ENCODE measurements around the gene ZNF892.

ZNF892 gene

GRCh38 chr2:95207111-95207961 lies at the start of gene ZNF892:
TSS of gene ZNF892 (plus strand) at chr2:95207521. CDS start at chr2:95207816, 295 bp downstream.
- peak; percentile 90 for DNase-seq

- no peak for DNase-seq
Measured at GRCh38 chr2:95158441-95158840, 48.9 kb upstream of the ZNF892 start.

- peak; percentile 76 for DNase-seq
Measured at GRCh38 chr2:95158891-95159619, 48.3 kb upstream of the ZNF892 start.

- DNase-seq, result peak; percentile 86
Measured at GRCh38 chr2:95159690-95160449, 47.5 kb upstream of the ZNF892 start, which contains the start of gene ZNF514. TSS of gene ZNF514 (minus strand) at chr2:95159848. CDS start at chr2:95153253, 6,595 bp downstream.

GRCh38 chr2:95165030-95165370 lies 42.3 kb upstream of the ZNF892 start:
- no peak for DNase-seq

- DNase-seq, result peak; percentile 97
Measured at GRCh38 chr2:95165371-95166064, 41.8 kb upstream of the ZNF892 start, which contains the start of gene ZNF2. TSS of gene ZNF2 (plus strand) at chr2:95165809. CDS start at chr2:95176227, 10,418 bp downstream.

GRCh38 chr2:95166065-95166763 lies 41.1 kb upstream of the ZNF892 start:
- DNase-seq, result no peak

- DNase-seq, result no peak
Measured at GRCh38 chr2:95171902-95172301, 35.4 kb upstream of the ZNF892 start.

- no peak for DNase-seq
Measured at GRCh38 chr2:95174031-95174542, 33.2 kb upstream of the ZNF892 start.

GRCh38 chr2:95179451-95179850 lies 27.9 kb upstream of the ZNF892 start:
- no peak for DNase-seq

GRCh38 chr2:95181774-95182173 lies 25.5 kb upstream of the ZNF892 start:
- DNase-seq, result no peak

GRCh38 chr2:95185197-95185596 lies 22.1 kb upstream of the ZNF892 start:
- DNase-seq, result no peak

GRCh38 chr2:95185973-95186372 lies 21.3 kb upstream of the ZNF892 start:
- DNase-seq, result no peak

- DNase-seq, result peak; percentile 72
Measured at GRCh38 chr2:95192956-95193355, 14.4 kb upstream of the ZNF892 start.

GRCh38 chr2:95203911-95204310 lies 3.4 kb upstream of the ZNF892 start:
- DNase-seq, result no peak

GRCh38 chr2:95204396-95204795 lies 2.9 kb upstream of the ZNF892 start:
- DNase-seq, result no peak

- DNase-seq, result no peak
Measured at GRCh38 chr2:95206096-95206495, 1.2 kb upstream of the ZNF892 start.

- DNase-seq, result no peak
Measured at GRCh38 chr2:95208106-95208505, 785 bp downstream of the ZNF892 start.

GRCh38 chr2:95215018-95215612 lies 7.8 kb downstream of the ZNF892 start:
- DNase-seq, result no peak

- DNase-seq, result no peak
Measured at GRCh38 chr2:95220449-95220848, 13.1 kb downstream of the ZNF892 start.

GRCh38 chr2:95225658-95226057 lies 18.3 kb downstream of the ZNF892 start:
- DNase-seq, result no peak
